Endometrium (tissue), 2 donors: ENCODE data around the gene XDH.

Experiments
- FAIRE-seq: peaks from 2 replicates; lab custom pipeline; 2012; peaks lifted over from hg19 to GRCh38; lab: Jason Lieb, UNC
- donor health status: control.
- donor health status: control.

Gene XDH

GRCh38 chr2:31414601-31415241 is at the start of gene XDH:
Gene XDH (minus strand): TSS chr2:31414742. CDS start chr2:31414666, 76 bp downstream.
- no peak for FAIRE-seq

GRCh38 chr2:31457651-31458050 is 43.1 kb upstream of the XDH start:
- no peak for FAIRE-seq

GRCh38 chr2:31446848-31447247 is 32.3 kb upstream of the XDH start:
- no peak for FAIRE-seq

DNA sequence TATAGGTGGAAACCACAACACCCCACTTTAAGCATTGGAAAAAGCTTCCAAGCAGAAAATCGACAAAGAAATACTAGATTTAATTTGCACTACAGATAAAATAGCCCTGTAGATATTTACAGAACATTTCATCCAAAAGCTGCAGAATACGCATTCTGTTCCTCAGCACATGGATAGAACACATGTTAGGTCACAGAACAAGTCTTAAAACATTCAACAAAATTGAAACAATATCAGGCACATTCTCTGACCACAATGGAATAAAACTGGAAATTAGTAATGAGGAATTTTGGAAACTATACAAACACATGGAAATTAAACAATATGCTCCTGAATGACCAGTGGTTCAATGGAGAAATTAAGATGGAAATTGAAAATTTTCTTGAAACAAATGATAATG is 27.8 kb upstream of the XDH start:
- FAIRE-seq, result no peak

DNA sequence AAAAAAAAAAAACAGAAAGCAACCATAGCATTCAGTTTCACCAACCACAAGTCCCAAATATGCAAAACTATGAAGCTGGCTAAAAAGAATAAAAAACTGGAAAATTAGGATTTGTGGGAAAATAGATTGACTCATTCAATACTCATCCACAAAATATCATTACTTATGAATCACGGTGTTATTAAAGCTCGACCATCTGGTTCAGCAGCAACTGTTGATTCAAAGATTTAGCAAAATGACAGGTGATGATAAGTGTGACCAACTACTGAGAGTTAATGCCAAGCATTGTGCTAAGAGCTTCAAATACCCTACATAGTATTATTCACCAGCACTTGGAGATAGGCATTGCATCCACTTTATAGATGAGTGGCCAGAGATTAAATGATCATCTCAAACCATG is 26.2 kb upstream of the XDH start:
- no peak for FAIRE-seq

DNA sequence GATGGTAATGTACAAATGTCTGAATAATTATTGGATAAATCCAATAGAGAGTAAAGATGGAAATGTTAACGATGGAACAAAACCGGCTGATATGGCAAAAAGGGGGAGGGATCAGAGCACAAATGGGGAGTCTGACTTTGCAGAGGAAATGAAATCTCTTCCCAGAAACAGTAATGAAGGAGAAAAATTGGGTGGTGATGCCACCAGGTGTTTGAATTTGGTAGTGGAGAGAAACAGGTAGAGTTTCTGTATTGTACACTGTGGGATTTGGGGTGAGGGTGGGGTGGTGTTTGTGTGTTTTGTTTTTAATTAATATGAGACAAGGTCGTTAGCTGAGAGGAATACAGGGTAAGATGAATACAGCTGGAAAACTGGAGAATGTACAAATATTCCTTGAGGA is 20.4 kb upstream of the XDH start:
- no peak for FAIRE-seq

DNA sequence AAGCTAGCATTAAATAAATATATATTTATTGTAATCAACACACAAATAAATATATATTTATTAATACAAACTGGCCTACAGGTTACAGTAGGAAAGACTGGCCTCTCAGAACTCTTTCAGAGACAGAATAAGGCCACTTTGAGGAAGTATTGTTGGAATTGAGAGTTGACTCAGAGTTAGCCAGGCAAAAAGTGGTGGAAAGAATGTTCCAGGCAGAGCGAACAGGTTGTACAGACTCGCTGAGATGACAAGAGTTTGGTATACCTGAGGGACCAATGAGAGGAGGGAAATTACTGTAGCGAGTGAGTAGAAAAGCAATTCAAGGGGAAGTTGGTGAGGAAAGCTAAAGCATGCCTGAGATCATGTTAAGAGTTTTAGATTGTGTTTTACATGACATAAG is 19.0 kb upstream of the XDH start:
- FAIRE-seq, result no peak

DNA sequence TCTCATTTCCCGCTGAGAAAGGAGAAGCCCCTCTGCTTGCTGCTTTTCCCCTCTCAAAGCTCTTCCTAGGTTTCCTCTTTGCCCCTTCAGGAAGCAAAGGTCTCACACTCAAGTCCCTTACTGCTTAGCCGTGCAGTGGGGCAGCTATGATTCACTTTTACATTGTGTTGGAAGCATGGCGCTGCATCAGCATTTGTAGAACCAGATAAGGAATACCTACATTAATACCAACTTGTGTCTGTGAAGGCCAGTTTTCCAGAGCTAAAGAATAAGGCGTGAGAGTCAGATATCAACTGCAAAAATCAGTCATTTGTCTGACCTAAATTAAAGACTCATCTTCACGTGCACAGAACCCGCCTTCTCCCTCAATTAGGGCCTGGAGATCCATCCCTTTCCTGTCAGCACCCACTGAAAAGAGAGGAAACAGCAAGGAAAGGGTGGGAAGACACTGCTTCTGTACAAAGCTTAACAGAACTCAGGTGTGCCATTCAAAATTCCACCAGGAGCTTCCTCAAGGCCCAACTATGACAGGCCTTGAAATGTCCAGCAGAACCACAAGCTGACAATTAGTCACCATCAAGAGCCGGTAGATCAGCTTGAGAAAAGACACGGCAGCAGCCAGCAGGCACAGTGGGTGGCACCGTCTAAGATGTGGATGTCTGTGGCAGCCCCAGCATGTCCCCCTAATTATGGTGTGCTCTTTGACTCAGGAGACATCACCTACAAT is 16.1 kb upstream of the XDH start:
- no peak for FAIRE-seq

- FAIRE-seq, result no peak
Observed at GRCh38 chr2:31429759-31430438, 15.4 kb upstream of the XDH start.

DNA sequence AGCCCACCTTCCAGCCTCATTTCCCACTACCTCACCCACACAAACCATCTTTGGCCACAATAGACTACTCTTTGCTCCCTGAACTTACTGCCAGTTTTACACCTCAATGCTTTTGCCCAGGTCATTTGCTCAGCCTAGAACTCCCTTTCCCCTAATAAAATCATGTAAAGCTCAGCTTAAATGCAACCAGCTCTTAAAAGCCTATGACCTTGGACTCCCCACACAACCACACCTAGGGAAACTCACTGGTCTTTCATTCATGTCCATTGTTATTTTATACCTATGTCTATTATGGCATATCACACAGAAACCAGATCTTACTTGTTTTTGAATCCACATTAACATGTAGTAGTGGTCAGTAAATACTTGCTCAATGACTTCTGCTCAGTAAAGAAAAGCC is 14.5 kb upstream of the XDH start:
- FAIRE-seq, result no peak

DNA sequence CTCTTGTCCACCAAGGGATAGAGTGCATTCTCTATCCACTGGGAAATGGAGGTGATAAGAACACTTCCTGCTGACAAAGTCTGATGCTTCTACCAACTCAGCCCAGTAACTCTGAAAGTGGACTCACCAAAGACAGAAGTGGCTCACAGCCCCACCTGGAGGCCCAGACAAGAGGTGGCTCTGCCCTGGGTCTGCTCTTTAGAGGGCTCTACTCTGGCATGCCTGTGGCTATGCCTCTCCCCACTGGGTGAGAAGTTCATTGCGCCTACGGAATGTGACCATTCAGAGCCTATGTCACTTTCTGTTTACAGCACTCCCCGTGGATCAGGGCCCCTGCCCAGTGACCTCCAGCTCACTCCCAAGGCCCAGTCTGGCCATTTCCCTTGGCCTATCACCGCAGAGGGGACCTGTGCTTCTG is 13.5 kb upstream of the XDH start:
- FAIRE-seq, result no peak

DNA sequence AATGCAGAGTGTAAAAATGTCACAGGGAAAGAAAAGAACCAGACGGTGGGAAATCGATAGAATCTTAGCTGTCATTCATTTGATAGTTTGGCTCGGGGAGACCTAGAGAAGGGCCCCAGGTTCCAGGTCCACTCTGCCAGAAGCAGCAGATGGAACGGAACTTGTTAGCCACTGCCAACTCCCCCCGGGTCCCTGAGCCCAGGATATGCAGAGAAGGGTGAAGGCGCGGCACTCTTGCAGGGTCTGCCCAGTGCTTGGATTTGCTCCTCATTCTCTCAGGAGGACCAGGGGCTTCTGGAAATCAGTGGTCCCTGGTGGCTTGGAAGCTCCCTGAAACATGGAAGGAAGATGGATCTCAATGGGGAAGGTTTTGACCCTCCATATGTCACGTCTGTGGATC is 11.6 kb upstream of the XDH start:
- FAIRE-seq, result no peak

GRCh38 chr2:31421634-31422033 is 7.1 kb upstream of the XDH start:
- no peak for FAIRE-seq

GRCh38 chr2:31420936-31421335 is 6.4 kb upstream of the XDH start:
- no peak for FAIRE-seq

- no peak for FAIRE-seq
Observed at GRCh38 chr2:31419386-31419785, 4.8 kb upstream of the XDH start.

DNA sequence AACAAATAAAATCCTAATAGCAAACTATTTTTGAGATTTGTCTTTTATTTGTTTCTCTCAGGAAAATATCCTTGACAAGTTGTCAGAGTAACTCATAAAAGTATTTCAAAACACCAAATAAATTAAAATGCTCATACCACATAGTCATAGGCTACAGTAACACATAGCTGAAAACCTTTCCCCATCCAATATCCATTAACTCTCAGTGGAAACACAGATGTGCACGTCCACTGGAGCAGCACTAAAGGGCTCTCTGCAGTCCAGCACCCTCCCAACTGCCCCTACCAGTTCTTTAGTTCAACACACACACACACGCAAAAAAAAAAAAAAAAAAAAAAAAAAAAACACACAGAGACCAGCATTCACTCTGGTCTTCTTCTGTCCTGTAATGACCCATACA is 879 bp upstream of the XDH start:
- no peak for FAIRE-seq

GRCh38 chr2:31413862-31414550 is 536 bp downstream of the XDH start:
- no peak for FAIRE-seq

DNA sequence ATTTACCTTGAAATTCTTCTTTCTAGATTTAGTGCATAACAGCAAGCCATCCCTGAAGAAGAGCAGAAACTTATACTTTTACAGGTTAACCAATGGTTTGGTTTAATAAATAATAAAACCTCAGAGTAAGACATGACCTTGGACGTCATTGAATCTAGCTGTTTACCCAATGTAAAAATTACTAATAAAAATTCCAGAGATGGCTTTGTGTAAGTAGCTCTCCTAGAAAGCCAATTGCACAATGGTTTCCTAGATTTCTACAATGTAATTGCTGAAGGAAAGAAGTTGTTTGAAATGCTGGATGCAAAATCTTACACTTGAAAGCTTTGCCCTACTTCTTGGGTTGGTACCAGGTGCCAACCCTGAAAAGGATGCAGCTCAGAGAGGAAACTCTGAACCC is 1.5 kb downstream of the XDH start:
- no peak for FAIRE-seq

DNA sequence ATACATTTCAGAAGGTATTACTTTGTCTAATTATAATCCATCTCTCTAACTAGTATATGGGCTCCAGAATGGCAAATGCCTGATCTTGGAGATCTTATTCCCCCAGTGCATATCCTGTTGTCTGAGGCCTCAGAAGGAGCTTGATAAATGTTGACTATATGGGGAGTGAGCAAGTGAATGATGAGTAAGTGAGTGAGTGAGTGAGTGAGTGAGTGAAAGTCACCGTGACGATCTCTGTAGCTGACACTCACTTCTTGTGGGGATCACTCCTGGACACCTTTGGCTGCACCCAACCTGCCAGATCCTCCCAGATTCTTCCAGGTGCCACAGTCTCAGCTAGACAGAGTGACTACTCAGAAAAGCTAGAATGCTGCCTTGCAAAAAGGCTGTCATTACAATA is 2.8 kb downstream of the XDH start:
- FAIRE-seq, result no peak

DNA sequence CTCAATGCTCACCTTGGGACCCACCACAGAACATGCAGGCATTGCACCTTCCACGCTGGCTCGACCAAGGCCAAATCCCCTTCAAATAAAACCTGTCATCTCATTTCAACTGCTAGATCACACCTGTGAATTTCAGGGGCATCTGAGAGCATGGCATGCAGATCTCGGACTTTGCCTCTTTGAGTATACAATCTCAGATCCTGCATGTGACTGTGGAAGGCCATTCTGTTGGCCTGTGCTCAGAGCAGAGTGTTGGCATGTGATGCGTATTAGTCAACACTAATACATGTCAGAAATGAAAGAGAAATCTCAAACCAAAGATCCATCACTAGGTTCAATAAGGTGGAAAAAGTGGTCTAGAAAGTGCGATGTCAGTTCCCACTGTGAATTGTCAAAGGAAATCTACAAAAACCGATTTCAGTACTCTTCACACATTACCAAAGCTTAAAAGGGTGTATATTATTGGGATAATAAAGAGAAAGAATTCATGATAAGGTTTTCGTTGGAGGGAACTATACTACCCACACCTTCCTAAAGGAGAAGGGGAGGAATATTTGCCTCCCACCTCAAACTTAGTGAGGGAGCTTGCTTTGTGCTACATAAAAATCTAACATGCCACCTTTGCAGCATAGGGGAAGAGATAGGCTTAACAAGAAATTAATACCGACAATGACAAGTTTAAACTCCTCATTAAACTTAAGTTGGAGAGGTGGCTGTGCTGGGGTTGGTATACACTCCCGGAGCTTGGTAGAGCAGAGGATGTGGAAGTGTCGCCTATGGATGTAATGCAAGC is 7.8 kb downstream of the XDH start:
- FAIRE-seq, result no peak

- no peak for FAIRE-seq
Observed at GRCh38 chr2:31404827-31405226, 9.7 kb downstream of the XDH start.

GRCh38 chr2:31404302-31404701 is 10.2 kb downstream of the XDH start:
- FAIRE-seq, result no peak
